ENCODE measurements around the gene MGAT4A. TPM values are rescaled to one million over a fixed set of nuclear protein-coding genes. Genes with fewer than 3 reads are reported as not detected.

MGAT4A gene
- total RNA-seq, 2 donors from 2014 or later = 79.7 to 99.0 TPM

DNA sequence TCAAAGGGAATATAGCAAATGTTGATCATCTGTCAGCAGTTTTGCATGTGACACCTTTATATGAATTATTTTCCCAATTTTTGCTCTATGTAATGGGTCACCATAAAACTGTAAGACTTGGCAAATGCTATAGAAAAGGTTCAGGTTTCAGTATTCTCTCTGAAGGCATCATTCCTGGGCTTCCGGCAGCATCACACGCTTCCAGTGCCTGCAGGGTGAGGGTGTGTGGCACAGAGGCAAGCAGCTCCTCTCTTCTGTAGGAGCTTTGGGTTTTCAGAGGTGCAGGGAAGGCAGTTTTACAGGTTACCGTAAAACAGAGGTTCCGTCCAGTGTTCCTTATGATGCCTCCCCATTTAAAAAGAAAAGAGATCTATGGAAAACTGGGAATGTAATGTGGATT, 141.4 kb downstream of the MGAT4A start:
- Mint-ChIP-seq H3K9me3 (peaks cover 7% of the 10 kb centered on the region), H3K27me3 (no peaks in the 10 kb centered on the region), H3K36me3 (ENCODE audit: low read depth) (peaks cover 92% of the 10 kb centered on the region), H3K4me3 (no peak overlapping the region), H3K27ac (peak overlapping the region; percentile 61), H3K4me1 (peaks cover 4% of the 10 kb centered on the region)
- ATAC-seq (replicated peaks) = no peak

GRCh38 chr2:98588880-98589431, 142.0 kb downstream of the MGAT4A start:
- H3K27ac Mint-ChIP-seq = peak overlapping the region; percentile 61
- H3K9me3 Mint-ChIP-seq = peaks cover 7% of the 10 kb centered on the region
- peaks cover 94% of the 10 kb centered on the region for H3K36me3 Mint-ChIP-seq (ENCODE audit: low read depth)
- no peak overlapping the region for H3K4me3 Mint-ChIP-seq
- peaks cover 4% of the 10 kb centered on the region for H3K4me1 Mint-ChIP-seq
- no peaks in the 10 kb centered on the region for H3K27me3 Mint-ChIP-seq
- no peak for ATAC-seq (replicated peaks)

- peaks cover 96% of the 10 kb centered on the region for H3K36me3 Mint-ChIP-seq (ENCODE audit: low read depth)
These were observed 144.3 kb downstream of the MGAT4A start for GRCh38 chr2:98586551-98587140.

GRCh38 chr2:98585386-98585785, 145.5 kb downstream of the MGAT4A start:
- Mint-ChIP-seq H3K4me3 (no peak overlapping the region), H3K27ac (no peak overlapping the region), H3K36me3 (ENCODE audit: low read depth) (peaks cover 91% of the 10 kb centered on the region), H3K4me1 (no peaks in the 10 kb centered on the region), H3K27me3 (no peaks in the 10 kb centered on the region), H3K9me3 (no peaks in the 10 kb centered on the region)
- ATAC-seq (replicated peaks) = no peak

More at GRCh38 chr2:98586551-98587140, 144.3 kb downstream of the MGAT4A start:
- no peaks in the 10 kb centered on the region for H3K4me1 Mint-ChIP-seq
- no peaks in the 10 kb centered on the region for H3K9me3 Mint-ChIP-seq
- ATAC-seq (replicated peaks) = no peak
- no peak overlapping the region for H3K4me3 Mint-ChIP-seq
- no peaks in the 10 kb centered on the region for H3K27me3 Mint-ChIP-seq
- H3K27ac Mint-ChIP-seq = no peak overlapping the region

GRCh38 chr2:98583816-98584618, 146.9 kb downstream of the MGAT4A start:
- no peaks in the 10 kb centered on the region for H3K9me3 Mint-ChIP-seq
- no peak overlapping the region for H3K4me3 Mint-ChIP-seq
- no peak overlapping the region for H3K27ac Mint-ChIP-seq
- H3K36me3 Mint-ChIP-seq (ENCODE audit: low read depth) = peaks cover 90% of the 10 kb centered on the region
- ATAC-seq (replicated peaks) = no peak
- no peaks in the 10 kb centered on the region for H3K27me3 Mint-ChIP-seq
- H3K4me1 Mint-ChIP-seq = no peaks in the 10 kb centered on the region

DNA sequence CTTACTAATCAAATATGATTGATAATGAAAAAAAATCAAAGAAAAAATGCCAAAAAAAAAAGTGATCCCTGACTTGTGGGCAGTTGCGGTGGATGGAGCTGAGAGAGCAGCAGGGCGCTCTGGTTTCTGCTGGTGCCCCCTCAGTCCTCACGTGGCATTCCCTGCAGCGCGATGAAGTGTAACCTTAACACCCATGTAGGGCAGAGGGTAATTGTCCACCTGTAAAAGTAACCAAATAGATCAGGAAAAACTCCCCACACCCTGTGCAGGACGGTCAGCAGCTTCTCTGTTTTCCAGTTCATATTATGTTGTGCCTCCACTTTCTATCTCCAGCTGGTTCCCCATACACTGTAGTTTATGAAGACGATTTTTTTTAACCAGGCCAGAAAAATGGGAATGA, 147.7 kb downstream of the MGAT4A start:
- Mint-ChIP-seq H3K4me3 (no peak overlapping the region), H3K4me1 (no peaks in the 10 kb centered on the region), H3K36me3 (ENCODE audit: low read depth) (peaks cover 90% of the 10 kb centered on the region), H3K27ac (no peak overlapping the region), H3K27me3 (no peaks in the 10 kb centered on the region), H3K9me3 (no peaks in the 10 kb centered on the region)
- no peak for ATAC-seq (replicated peaks)

DNA sequence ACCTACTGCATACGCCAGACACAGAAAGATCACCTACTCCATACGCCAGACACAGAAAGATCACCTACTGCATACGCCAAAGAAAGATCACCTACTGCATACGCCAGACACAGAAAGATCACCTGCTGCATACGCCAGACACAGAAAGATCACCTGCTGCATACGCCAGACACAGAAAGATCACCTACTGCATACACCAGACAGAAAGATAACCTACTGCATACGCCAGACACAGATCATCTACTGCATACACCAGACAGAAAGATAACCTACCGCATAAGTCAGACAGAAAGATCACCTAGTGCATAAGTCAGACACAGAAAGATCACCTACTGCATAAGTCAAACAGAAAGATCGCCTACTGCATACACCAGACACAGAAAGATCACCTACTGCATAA, 148.4 kb downstream of the MGAT4A start:
- Mint-ChIP-seq H3K36me3 (ENCODE audit: low read depth) (peaks cover 90% of the 10 kb centered on the region), H3K27ac (no peak overlapping the region), H3K4me1 (no peaks in the 10 kb centered on the region), H3K9me3 (no peaks in the 10 kb centered on the region), H3K27me3 (no peaks in the 10 kb centered on the region), H3K4me3 (no peak overlapping the region)
- no peak for ATAC-seq (replicated peaks)

DNA sequence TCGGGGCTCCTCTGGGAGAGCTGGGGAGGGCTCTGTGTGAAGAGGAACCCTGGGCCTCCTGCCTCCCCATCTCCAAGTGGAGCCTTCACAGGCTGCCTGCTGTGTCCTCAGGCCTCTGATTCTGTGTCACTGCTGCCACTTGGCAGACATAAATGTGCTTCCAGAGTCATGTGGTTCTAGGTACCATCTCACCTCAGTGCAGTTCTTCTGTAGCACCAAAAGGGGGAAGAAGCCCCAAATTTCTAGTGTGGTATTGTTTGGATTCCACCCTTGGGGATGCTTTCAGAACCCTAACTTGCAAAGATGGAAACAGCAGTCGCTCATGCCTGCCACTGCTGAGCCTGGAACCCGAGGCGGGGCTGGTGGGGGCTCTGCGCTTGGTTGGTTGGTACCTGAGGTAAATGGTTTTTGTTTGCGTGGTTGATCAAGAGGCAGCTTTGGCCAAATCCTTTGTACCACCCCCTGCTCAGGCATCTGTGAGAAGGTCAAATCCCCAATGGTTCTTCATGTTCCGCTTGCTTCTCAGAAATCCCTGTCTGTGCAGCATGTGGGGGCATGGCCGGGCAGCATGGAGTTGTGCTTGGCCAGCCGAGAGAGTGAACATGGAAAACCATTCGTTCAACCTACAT, 150.2 kb downstream of the MGAT4A start:
- ATAC-seq (replicated peaks) = no peak
- H3K27me3 Mint-ChIP-seq = no peaks in the 10 kb centered on the region

GRCh38 chr2:98579926-98580325, 151.0 kb downstream of the MGAT4A start:
- Mint-ChIP-seq H3K4me1 (no peaks in the 10 kb centered on the region), H3K27me3 (no peaks in the 10 kb centered on the region), H3K9me3 (no peaks in the 10 kb centered on the region), H3K4me3 (no peak overlapping the region), H3K36me3 (ENCODE audit: low read depth) (peaks cover 90% of the 10 kb centered on the region), H3K27ac (no peak overlapping the region)
- no peak for ATAC-seq (replicated peaks)

More for the DNA sequence above, 150.2 kb downstream of the MGAT4A start:
- no peaks in the 10 kb centered on the region for H3K9me3 Mint-ChIP-seq
- H3K4me3 Mint-ChIP-seq = no peak overlapping the region
- peaks cover 90% of the 10 kb centered on the region for H3K36me3 Mint-ChIP-seq (ENCODE audit: low read depth)
- peak overlapping the region; percentile 11 for H3K27ac Mint-ChIP-seq
- no peaks in the 10 kb centered on the region for H3K4me1 Mint-ChIP-seq

DNA sequence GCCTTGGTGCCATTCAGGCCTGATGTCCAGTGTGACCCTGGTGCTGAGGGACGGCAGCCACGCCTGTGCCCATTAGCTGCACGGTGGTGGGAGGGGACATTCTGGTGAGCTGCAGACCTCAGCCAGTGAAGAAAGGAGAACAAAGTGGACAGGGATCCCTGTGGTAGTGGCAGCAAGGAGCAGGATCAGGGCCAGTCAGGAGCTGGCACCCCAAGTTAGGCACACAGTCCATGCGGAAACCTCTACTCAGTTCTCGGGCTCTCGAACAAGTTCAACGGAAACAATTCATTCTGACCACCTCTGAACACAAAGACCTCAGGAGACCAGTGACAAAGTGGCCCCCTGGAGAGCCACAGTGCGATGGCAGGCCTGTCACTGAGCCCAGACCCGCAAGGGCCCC, 152.7 kb downstream of the MGAT4A start:
- H3K4me1 Mint-ChIP-seq = no peaks in the 10 kb centered on the region

DNA sequence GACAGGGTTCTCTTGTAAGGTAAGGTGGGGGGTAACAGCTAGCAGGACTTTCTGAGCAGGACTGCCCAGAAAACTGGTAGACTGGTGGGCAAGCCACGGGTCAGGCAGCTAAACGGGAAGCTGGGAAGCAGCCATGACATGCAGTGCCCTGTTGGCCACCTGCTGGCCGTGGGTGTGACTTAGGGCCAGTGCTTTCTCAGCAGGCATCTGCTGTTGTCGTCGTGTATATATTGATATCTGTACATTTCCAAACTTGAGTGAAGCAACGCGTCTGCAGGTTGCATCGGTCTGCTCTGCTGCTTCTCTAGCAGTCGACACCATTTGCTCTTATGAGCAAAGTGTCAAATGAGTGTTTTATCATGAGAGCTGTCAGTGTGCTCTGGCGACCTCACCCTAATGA, 153.6 kb downstream of the MGAT4A start:
- H3K36me3 Mint-ChIP-seq (ENCODE audit: low read depth) = peaks cover 88% of the 10 kb centered on the region
- H3K4me1 Mint-ChIP-seq = no peaks in the 10 kb centered on the region
- no peak overlapping the region for H3K4me3 Mint-ChIP-seq
- H3K27me3 Mint-ChIP-seq = no peaks in the 10 kb centered on the region
- no peak for ATAC-seq (replicated peaks)
- no peaks in the 10 kb centered on the region for H3K9me3 Mint-ChIP-seq
- no peak overlapping the region for H3K27ac Mint-ChIP-seq

More for the DNA sequence above, 152.7 kb downstream of the MGAT4A start:
- Mint-ChIP-seq H3K27ac (peak overlapping the region; percentile 6), H3K36me3 (ENCODE audit: low read depth) (peaks cover 88% of the 10 kb centered on the region), H3K9me3 (no peaks in the 10 kb centered on the region), H3K27me3 (no peaks in the 10 kb centered on the region), H3K4me3 (no peak overlapping the region)
- no peak for ATAC-seq (replicated peaks)

- H3K4me1 Mint-ChIP-seq = no peaks in the 10 kb centered on the region
- H3K9me3 Mint-ChIP-seq = no peaks in the 10 kb centered on the region
- no peaks in the 10 kb centered on the region for H3K27me3 Mint-ChIP-seq
- peak overlapping the region; percentile 58 for H3K27ac Mint-ChIP-seq
- H3K4me3 Mint-ChIP-seq = no peak overlapping the region
- H3K36me3 Mint-ChIP-seq (ENCODE audit: low read depth) = peaks cover 88% of the 10 kb centered on the region
- ATAC-seq (replicated peaks) = no peak
These were observed 154.1 kb downstream of the MGAT4A start for GRCh38 chr2:98576666-98577312.

GRCh38 chr2:98573426-98573825, 157.5 kb downstream of the MGAT4A start:
- H3K27ac Mint-ChIP-seq = peak overlapping the region; percentile 64
- no peak for ATAC-seq (replicated peaks)
- H3K4me1 Mint-ChIP-seq = no peaks in the 10 kb centered on the region
- H3K36me3 Mint-ChIP-seq (ENCODE audit: low read depth) = peaks cover 86% of the 10 kb centered on the region
- no peak overlapping the region for H3K4me3 Mint-ChIP-seq
- no peaks in the 10 kb centered on the region for H3K9me3 Mint-ChIP-seq
- no peaks in the 10 kb centered on the region for H3K27me3 Mint-ChIP-seq

DNA sequence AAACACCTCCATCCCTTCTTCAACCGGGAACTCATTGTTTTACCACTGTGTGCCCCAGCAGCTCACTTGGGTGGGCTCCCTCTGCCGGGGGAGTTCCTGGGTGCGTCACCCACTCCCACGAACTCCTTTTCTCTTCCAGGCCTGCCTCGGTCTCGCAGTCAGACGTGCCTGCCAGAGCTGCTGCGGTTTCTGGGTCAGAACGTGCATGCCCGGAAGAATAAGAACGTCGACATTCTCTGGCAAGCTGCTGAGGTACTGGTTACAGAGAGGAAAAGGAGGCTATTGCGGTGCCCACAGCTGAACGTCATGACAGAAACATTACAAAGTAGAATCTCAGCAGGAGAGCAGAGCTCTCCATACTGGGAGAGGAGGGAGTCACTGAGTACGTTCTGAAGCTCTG, 158.3 kb downstream of the MGAT4A start:
- no peak for ATAC-seq (replicated peaks)
- H3K36me3 Mint-ChIP-seq (ENCODE audit: low read depth) = peaks cover 86% of the 10 kb centered on the region
- H3K4me3 Mint-ChIP-seq = no peak overlapping the region
- no peaks in the 10 kb centered on the region for H3K9me3 Mint-ChIP-seq
- no peaks in the 10 kb centered on the region for H3K27me3 Mint-ChIP-seq
- H3K27ac Mint-ChIP-seq = peak overlapping the region; percentile 58
- H3K4me1 Mint-ChIP-seq = no peaks in the 10 kb centered on the region

Measured in activated T-helper 17 cell treated with anti-CD3 and anti-CD28 coated beads, Interleukin-2, amount 50 U/mL, for 72 hours (primary cell).